Right lobe of liver (tissue), 6 donors: ENCODE data around the gene PLXND1. TPM values are rescaled to one million over a fixed set of nuclear protein-coding genes. Genes with fewer than 3 reads are reported as not detected.

Source experiments
- ATAC-seq, 4 donors: fragments of 200-7000 bp; cut with Tn5 transposase; one replicate each; pipeline ENCODE4 v1.9.1; 2020; ENCODE audit warnings: mild to moderate bottlenecking in 4 of 4, moderate library complexity in 4 of 4
- DNase-seq, 3 donors: peaks; one replicate each; pipeline ENCODE4 v3.0.0-alpha.2; 2020
- H3K27ac ChIP-seq, 3 donors: fragments of 200-600 bp; one replicate each; pipeline ENCODE4 v1.8.0; 2022
- H3K27me3 ChIP-seq, 2 donors: fragments of 200-600 bp; one replicate each; pipeline ENCODE4 v1.8.0; 2022
- H3K36me3 ChIP-seq, 4 donors: fragments of 200-600 bp; sonication (generic) in 1 of 4; one replicate each; pipeline versions ENCODE4 v1.5.1 to v1.8.0; 2017 to 2022; ENCODE audit warnings: control low read depth in 1 of 4
- H3K4me1 ChIP-seq, 4 donors: fragments of 200-600 bp; sonication (generic) in 1 of 4; one replicate each; pipeline versions ENCODE4 v1.5.1 to v1.8.0; 2017 to 2022; ENCODE audit warnings: control low read depth in 1 of 4
- H3K4me3 ChIP-seq, 3 donors: fragments of 200-600 bp; one replicate each; pipeline ENCODE4 v1.8.0; 2022
- H3K9me3 ChIP-seq, 4 donors: fragments of 200-600 bp; sonication (generic) in 1 of 4; one replicate each; pipeline versions ENCODE4 v1.5.1 to v1.8.0; 2017 to 2022; ENCODE audit warnings: control low read depth in 1 of 4
- POLR2A ChIP-seq: fragments of 450-650 bp; IDR thresholded peaks from one replicate; pipeline ENCODE4 v1.6.1; 2017; ENCODE audit warnings: antibody characterized with exemption, mild to moderate bottlenecking
- WGBS: methylation state at CpG from one replicate; pipeline ENCODE4 v1.1.6; 2018; ENCODE audit warnings: low coverage, low lambda C conversion rate; ENCODE audit not compliant: insufficient coverage; ENCODE audit errors: missing lambda C conversion rate; 5-methylcytosine and 5-hydroxymethylcytosine counted together
- intact Hi-C, 2 donors: fragments of 100-400 bp; cut with DNase I; formaldehyde crosslinking; loops; one replicate each; pipeline versions ENCODE4 v1.11.2 to v1.14.1; 2022
- total RNA-seq, 6 experiments: library from RNA; depleted of rRNA in 2 of 6; stranded (reverse); fragments of >200 nt in 2 of 6; fragmentation: NEBNext Ultra II Directional in 3 of 6; extraction: Animal tissue kit (Norgen Biotek cat#: 25700) in 3 of 6; gene quantifications; one replicate each; pipeline versions ENCODE4 v1.1.0 to v1.2.4, GENCODE V29; 2016 to 2023
- TF ChIP-seq, protein P1 (sequence below), 4 donors: fragments of 200-600 bp in 3 of 4; fragments of 450-650 bp in 1 of 4; IDR thresholded peaks; one replicate each; pipeline versions ENCODE4 v1.5.1 to v1.8.0; 2016 to 2022; ENCODE audit warnings: antibody characterized with exemption in 4 of 4, mild to moderate bottlenecking in 2 of 4
- donor health status: DM: no; HTN: yes; CAD: no.
- donor health status: DM: no; HTN: no; CAD: no.
- donor health status: DM: no; HTN: no; CAD: no.
- donor health status: DM: no; HTN: yes; CAD: no.
- donor health status: DM: no; HTN: yes; CAD: no.

The PLXND1 gene
- total RNA-seq, 6 experiments from 2014 or later = 27.0 to 48.8 (median 29.6) TPM

DNA sequence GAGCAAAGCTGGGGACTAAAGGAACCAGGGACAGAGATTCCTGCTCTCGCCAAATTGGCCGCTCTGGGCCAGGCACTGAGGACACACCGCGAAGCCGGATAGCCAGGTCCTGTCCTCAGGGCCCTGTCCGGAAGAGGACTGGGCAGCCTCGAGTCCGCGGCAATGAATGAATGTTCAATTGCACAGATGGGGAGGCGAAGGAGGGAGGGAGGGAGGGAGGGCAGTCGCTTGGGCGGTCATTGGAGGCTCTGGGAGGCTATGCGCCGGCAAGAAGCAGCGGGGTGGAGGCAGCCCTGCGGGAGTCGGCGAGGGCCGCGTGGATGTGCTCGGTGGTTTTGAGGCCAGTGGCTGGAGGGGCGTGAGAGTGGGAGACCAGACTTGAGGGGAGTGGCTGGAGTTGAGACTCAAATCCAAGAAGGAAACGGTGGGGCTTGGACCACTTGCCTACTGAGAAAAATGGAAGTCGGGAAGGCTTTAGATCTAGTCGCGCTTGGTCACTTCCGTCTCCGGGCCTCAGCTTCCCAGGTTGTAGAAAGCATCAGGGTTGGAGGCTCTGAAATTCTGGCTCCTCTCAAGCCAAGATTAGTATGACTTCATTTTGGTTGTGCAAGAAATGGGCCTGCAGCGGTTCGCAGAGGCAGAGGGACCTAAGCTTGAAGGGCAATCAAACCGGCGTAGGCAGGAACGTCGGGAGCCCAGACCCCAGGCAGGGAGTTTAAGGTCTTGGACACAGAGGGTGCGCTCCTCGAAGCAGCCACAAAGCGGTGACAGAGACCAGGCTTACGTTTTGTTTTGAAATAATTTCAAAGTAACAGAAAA is 21.1 kb upstream of the PLXND1 start:
- TF ChIP-seq POLR2A = no peak
- TF ChIP-seq, protein P1, sequence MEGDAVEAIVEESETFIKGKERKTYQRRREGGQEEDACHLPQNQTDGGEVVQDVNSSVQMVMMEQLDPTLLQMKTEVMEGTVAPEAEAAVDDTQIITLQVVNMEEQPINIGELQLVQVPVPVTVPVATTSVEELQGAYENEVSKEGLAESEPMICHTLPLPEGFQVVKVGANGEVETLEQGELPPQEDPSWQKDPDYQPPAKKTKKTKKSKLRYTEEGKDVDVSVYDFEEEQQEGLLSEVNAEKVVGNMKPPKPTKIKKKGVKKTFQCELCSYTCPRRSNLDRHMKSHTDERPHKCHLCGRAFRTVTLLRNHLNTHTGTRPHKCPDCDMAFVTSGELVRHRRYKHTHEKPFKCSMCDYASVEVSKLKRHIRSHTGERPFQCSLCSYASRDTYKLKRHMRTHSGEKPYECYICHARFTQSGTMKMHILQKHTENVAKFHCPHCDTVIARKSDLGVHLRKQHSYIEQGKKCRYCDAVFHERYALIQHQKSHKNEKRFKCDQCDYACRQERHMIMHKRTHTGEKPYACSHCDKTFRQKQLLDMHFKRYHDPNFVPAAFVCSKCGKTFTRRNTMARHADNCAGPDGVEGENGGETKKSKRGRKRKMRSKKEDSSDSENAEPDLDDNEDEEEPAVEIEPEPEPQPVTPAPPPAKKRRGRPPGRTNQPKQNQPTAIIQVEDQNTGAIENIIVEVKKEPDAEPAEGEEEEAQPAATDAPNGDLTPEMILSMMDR (IDR thresholded peaks at IDR 0.05) = peak; percentile 65 to 85 (median 71)
- Histone ChIP-seq H3K27me3 (no peaks in the 10 kb centered on the region), H3K4me3 (peak overlapping the region; percentile 65 to 78 (median 72)), H3K27ac (peak overlapping the region; percentile 85 to 97 (median 92)), H3K36me3 (no peaks in the 10 kb centered on the region), H3K9me3 (no peaks in the 10 kb centered on the region), H3K4me1 (peaks cover 0 to 23% (median 2%) of the 10 kb centered on the region in 4 donors)
- peak; percentile 72 to 77 (median 72) for DNase-seq
- 0% methylated on average over 36 of the region's 38 CpGs for WGBS
- intact Hi-C loops = no loop called here
- peak; percentile 34 to 54 (median 46) for ATAC-seq

- DNase-seq (peak; percentile 97 to 98 (median 98)), ATAC-seq (peak; percentile 83 to 93 (median 90))
- peak overlapping the region; percentile 65 to 78 (median 72) for H3K4me3 ChIP-seq
- no peaks in the 10 kb centered on the region for H3K9me3 ChIP-seq
- intact Hi-C loops = no loop called here
- H3K36me3 ChIP-seq = no peaks in the 10 kb centered on the region
- H3K27me3 ChIP-seq = no peaks in the 10 kb centered on the region
- 5% methylated on average over 17 of the region's 49 CpGs for WGBS
- peak overlapping the region; percentile 85 to 97 (median 92) for H3K27ac ChIP-seq
- peaks cover 0 to 23% (median 2%) of the 10 kb centered on the region in 4 donors for H3K4me1 ChIP-seq
- TF ChIP-seq, protein P1 (IDR thresholded peaks at IDR 0.05) = peak in 3 of 4 donors; percentile 12 to 26 (median 15)
- peak; percentile 90 for TF ChIP-seq POLR2A
These were observed 20.4 kb upstream of the PLXND1 start for GRCh38 chr3:129626744-129627349.

GRCh38 chr3:129625072-129625874 is 18.8 kb upstream of the PLXND1 start:
- WGBS = 65% methylated on average over 5 of the region's 12 CpGs
- DNase-seq = peak in 2 of 3 donors; percentile 26 to 50

More at GRCh38 chr3:129625072-129625874, 18.8 kb upstream of the PLXND1 start:
- Histone ChIP-seq H3K27ac (peak overlapping the region; percentile 85 to 97 (median 92)), H3K4me1 (peaks cover 0 to 23% (median 2%) of the 10 kb centered on the region in 4 donors), H3K9me3 (no peaks in the 10 kb centered on the region), H3K4me3 (no peak overlapping the region), H3K36me3 (no peaks in the 10 kb centered on the region), H3K27me3 (no peaks in the 10 kb centered on the region)
- intact Hi-C loops = no loop called here
- TF ChIP-seq, protein P1 (IDR thresholded peaks at IDR 0.05) = no peak
- no peak for TF ChIP-seq POLR2A
- no peak for ATAC-seq
